K562 (cell line): ENCODE results near the gene HS3ST3A1.

Source experiments
- CTCF ChIP-seq, 3 experiments: IDR thresholded peaks in 2 of 3; conservative IDR thresholded peaks in 1 of 3; 2 replicates each; pipeline ENCODE4 v1.5.1; 2011 to 2012; ENCODE audit warnings: low read length in 3 of 3, mild to moderate bottlenecking in 3 of 3, control low read depth in 2 of 3, improper control_type of control experiment in 1 of 3, inconsistent platforms in 1 of 3, low read depth in 1 of 3, mixed read lengths in 1 of 3, moderate library complexity in 1 of 3; ENCODE audit not compliant: insufficient read depth in 2 of 3
- E2F5 ChIP-seq: sonication (generic); formaldehyde crosslinking; IDR thresholded peaks from 2 replicates; pipeline ENCODE4 v1.8.0; 2022; ENCODE audit warnings: mild to moderate bottlenecking, missing genetic modification reagents
- EZH2 ChIP-seq: IDR thresholded peaks from 2 replicates; pipeline ENCODE4 v1.6.1; 2012; ENCODE audit warnings: low read depth, mild to moderate bottlenecking, inconsistent platforms, low read length, borderline replicate concordance
- FOS ChIP-seq: IDR thresholded peaks from 3 replicates; pipeline ENCODE4 v1.6.1; 2011; ENCODE audit not compliant: insufficient read length; ENCODE audit errors: extremely low read depth
- GMEB1 ChIP-seq: fragments of 250-450 bp; sonication (Bioruptor Pico); IDR thresholded peaks from 2 replicates; pipeline ENCODE4 v1.4.0; 2020; ENCODE audit warnings: mild to moderate bottlenecking

GRCh38 chr17:13537871-13538643 lies 63.7 kb downstream of the HS3ST3A1 start:
- no peak for TF ChIP-seq EZH2
- no peak for TF ChIP-seq CTCF (IDR thresholded peaks at IDR 0.05 in 2 of 3, conservative IDR thresholded peaks at IDR 0.05 in 1 of 3; ENCODE audit: insufficient read depth in 2 of 3, low read depth in 1 of 3, low read length in 3 of 3)
- no peak for TF ChIP-seq GMEB1 (CRISPR knock-in tag)
- TF ChIP-seq E2F5 (CRISPR knock-in tag) = no peak
- TF ChIP-seq FOS = no peak
